PC-9 (cell line): ENCODE results near the gene KHK.

Experiments
- EZH2 ChIP-seq: fragments of 200-600 bp; sonication (generic); IDR thresholded peaks from 2 replicates; pipeline ENCODE4 v1.8.0; 2017; ENCODE audit warnings: antibody characterized with exemption, low read depth
- TF ChIP-seq, protein P1 (sequence below): fragments of 200-600 bp; sonication (generic); conservative IDR thresholded peaks from 2 replicates; pipeline ENCODE4 v1.6.1; 2017; ENCODE audit warnings: mixed run types, antibody characterized with exemption, mild to moderate bottlenecking, moderate library complexity

GRCh38 chr2:27135478-27135955 is 48.9 kb downstream of the KHK start:
- TF ChIP-seq EZH2, result no peak
- TF ChIP-seq, protein P1, sequence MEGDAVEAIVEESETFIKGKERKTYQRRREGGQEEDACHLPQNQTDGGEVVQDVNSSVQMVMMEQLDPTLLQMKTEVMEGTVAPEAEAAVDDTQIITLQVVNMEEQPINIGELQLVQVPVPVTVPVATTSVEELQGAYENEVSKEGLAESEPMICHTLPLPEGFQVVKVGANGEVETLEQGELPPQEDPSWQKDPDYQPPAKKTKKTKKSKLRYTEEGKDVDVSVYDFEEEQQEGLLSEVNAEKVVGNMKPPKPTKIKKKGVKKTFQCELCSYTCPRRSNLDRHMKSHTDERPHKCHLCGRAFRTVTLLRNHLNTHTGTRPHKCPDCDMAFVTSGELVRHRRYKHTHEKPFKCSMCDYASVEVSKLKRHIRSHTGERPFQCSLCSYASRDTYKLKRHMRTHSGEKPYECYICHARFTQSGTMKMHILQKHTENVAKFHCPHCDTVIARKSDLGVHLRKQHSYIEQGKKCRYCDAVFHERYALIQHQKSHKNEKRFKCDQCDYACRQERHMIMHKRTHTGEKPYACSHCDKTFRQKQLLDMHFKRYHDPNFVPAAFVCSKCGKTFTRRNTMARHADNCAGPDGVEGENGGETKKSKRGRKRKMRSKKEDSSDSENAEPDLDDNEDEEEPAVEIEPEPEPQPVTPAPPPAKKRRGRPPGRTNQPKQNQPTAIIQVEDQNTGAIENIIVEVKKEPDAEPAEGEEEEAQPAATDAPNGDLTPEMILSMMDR, result no peak
